Retina (tissue), 1 donor: ENCODE measurements around the gene FBXL19.

Source experiments
- DNase-seq: peaks from one replicate; pipeline ENCODE4 v3.0.0-alpha.2; 2016

Gene FBXL19

DNA sequence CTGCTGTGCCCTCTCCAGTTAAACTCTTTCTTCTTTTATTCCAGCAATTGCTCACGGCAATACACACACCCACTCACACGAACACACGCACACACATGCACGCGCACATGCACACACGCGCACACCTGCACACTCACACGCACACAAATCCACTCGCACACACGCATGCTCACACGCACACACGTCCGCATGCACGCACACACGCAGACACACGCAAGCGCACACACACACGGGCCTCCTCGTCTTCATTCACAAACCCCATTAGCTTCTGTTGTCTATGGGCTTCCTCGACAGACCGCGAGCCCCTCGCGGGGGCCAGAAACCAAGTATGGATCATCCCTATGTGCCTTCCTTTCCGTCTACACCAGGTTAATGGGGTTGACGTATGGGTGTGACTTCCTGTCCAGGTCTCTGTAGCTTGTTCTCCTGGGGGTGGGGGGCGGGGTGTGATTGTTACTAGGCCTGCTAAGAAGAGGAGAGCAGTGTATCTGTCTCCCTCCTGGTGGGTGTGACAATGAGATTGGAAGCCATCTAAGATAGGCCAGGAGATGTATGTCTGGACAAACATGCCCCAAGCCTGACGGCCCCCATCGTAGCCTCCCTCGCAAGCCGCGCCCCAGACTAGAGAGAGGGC lies 27.6 kb upstream of the FBXL19 start:
- DNase-seq, result no peak

DNA sequence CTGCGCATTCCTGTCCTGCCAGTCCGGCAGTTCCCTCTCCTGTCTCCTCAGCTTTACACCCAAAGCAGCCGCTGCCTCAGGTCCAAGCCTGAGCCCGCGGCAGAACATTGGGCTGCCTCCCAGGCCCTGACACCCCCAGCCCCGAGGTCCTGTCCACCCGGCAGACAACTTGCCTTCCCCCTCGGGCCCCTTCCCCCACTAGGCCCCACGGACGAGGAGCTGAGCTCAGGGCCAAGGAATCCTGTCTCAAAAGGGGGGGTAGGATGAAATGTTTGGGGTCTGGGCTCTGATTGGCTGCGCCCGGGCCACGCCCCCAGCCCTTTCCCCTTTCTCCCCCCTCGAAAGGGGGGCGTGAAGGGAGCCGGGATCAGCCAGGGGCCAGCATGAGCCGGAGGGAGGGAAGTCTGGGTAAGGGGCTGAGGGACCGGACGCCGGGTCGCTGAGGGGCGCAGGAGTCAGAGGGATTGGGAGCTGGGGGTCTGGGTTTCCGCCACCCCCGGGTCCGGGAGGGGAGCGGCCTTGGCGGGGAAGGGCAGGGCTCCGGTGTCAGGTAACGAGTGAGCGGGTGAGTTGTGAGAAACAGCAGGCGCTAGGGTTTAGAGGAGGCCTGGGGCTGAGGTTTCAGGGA lies 27.0 kb upstream of the FBXL19 start, which contains the start of gene CTF1:
CTF1 (plus strand) TSS at position 354 of the 628 bp plus-strand sequence; CDS start at position 384, 30 bp downstream.
- peak; percentile 86 for DNase-seq

DNA sequence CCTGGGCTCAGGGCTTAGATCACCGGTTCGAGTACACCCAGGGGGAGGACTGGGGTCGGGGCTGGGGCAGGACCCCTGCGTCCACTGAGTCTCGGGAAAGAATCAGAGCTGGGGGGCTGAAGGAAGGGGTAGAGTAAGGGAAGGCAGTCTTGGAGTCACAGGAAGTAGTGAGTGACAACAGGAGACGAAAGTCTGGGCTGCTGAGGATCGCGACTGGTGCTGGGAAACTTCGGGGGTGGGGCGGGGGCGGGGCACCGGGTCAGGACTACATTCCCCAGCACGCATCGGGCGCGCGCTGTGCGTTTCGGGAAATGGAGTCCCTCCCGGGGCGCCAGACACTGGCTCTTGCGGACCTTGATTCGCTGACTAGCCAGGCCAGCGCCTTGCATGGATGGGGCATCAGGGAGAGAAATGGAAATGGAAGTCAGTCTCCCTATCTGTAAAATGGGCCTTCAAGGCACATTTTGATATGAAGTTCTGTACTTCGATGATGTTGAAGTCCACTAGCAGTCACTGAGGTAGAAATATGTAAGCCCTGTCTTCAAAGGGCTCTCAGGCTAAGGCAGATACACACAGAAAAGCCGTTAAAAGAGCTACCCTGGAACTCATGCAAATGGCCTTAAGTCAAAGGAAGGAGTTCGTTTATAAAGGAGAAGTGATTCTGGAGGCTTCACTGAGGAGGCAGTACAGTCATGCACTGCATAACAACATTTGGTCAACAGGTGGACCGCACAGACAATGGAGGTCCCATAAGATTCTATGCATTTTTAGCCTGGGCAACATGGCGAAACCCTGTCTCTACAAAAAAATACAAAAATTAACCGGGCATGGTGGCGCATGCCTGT lies 26.3 kb upstream of the FBXL19 start:
- DNase-seq, result peak; percentile 89

DNA sequence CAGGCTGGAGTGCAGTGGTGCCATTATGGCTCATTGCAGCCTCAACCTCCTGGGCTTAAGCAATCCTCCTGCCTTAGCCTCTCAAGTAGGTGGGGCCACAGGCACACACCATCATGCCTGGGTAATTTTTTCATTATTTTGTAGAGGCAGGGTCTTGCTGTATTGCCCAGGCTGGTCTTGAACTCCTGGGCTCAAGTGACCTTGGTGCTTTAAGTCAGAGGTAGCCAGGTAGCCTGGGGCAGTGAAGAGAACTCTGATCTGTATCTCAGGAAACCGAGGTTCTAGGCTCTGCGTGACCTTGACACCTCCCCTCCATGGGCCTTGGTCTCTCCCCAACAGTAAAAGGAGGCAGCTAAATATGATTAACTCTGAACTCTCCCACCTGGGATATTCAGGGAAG lies 23.6 kb upstream of the FBXL19 start:
- no peak for DNase-seq

DNA sequence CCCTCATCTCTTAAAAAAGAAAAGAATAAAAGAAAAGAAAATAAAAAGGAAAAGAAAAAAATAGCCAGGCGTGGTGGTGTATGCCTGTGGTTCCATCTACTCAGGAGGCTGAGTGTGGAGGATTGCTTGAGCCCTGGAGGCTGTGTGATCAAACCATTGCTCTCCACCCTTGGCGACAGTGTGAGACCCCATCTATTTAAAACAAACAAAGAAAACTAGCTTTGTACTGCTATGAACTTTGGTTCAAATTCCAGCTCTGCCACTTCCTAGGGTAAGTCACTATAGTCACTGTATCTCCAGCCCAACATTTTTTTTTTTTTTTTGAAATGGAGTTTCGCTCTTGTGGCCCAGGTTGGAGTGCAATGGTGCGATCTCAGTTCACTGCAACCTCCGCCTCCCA lies 22.8 kb upstream of the FBXL19 start:
- DNase-seq, result no peak

DNA sequence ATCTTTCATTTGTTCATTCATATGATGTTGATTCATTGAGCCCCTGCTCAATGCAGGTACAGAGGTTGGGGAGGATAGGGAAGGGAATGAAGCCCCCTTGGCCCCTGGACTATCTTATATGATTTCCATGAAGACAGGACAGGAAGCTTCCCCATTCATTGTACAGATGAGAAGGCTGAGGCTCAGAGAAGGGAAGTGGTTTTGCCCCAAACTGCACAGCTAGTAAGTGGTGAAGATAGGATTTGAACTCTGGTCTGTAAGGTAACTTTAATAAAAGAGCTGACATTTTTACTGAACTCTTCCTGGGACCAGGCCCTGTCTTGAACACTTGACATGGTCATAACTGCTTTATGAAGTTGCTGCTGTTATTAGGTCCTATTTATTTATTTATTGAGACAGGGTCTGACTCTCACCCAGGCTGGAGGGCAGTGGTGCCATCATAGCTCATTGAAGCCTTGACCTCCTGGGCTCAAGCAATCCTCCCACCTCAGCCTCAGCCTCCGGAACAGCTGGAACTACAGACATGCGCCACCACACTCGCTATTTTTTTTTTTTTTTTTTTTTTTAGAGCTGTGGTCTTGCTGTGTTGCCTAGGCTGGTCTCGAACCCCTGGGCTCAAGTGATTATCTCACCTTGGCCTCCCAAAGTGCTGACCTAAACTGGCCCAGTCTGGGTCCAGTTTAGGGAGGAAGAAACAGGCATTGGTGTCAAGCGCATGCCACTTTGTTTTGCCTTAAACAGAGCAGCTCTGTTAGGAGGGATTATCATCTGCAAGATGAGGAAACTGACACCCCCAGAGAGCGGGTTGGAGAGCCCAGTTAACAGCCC lies 22.0 kb upstream of the FBXL19 start:
- DNase-seq, result peak; percentile 64

DNA sequence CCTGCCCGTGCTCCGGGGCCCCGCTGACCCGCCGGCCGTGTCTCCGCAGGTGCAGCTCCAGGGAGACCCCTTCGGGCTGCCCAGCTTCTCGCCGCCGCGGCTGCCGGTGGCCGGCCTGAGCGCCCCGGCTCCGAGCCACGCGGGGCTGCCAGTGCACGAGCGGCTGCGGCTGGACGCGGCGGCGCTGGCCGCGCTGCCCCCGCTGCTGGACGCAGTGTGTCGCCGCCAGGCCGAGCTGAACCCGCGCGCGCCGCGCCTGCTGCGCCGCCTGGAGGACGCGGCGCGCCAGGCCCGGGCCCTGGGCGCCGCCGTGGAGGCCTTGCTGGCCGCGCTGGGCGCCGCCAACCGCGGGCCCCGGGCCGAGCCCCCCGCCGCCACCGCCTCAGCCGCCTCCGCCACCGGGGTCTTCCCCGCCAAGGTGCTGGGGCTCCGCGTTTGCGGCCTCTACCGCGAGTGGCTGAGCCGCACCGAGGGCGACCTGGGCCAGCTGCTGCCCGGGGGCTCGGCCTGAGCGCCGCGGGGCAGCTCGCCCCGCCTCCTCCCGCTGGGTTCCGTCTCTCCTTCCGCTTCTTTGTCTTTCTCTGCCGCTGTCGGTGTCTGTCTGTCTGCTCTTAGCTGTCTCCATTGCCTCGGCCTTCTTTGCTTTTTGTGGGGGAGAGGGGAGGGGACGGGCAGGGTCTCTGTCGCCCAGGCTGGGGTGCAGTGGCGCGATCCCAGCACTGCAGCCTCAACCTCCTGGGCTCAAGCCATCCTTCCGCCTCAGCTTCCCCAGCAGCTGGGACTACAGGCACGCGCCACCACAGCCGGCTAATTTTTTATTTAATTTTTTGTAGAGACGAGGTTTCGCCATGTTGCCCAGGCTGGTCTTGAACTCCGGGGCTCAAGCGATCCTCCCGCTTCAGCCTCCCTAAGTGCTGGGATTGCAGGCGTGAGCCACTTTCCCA lies 21.1 kb upstream of the FBXL19 start:
- DNase-seq, result peak; percentile 81

DNA sequence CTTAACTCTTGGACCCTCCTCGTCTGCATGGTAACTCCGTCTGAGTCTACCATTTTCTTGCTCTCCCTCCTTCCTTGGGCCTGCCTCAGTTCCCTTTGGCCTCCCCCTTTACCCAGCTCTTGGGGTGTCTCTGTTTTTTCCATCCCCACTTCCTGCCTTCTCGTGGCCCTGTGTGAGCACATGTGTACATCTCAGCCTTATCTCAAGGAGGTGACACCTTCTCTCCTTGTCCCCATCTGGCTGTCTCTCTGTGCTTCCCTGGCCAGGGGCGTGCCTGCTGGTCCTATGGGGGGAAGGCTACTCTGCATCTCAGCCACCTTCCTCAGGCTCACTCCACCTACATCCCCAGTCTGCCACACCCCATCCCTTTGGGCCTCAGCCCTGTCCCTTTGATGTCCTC lies 20.4 kb upstream of the FBXL19 start:
- DNase-seq, result no peak

DNA sequence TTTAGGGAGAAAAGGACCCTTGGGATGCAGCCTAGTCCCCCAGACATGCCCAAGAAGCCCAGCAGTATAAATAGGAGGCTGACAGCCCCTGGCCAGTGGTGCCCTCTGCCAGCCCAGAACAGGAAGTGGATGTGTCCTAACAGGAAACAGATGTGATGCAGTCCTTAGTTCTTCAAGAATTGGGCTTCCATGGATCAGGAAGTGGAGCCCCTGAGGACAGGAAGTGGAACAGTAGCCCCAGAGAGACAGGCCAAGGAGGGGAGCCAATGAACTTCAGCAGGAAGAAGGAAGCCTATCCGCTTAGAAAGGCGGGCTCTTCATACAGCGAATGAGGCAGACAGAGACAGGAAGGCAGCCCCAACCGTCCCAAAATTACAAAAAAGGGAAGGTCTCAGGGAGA lies 19.8 kb upstream of the FBXL19 start:
- DNase-seq, result no peak

DNA sequence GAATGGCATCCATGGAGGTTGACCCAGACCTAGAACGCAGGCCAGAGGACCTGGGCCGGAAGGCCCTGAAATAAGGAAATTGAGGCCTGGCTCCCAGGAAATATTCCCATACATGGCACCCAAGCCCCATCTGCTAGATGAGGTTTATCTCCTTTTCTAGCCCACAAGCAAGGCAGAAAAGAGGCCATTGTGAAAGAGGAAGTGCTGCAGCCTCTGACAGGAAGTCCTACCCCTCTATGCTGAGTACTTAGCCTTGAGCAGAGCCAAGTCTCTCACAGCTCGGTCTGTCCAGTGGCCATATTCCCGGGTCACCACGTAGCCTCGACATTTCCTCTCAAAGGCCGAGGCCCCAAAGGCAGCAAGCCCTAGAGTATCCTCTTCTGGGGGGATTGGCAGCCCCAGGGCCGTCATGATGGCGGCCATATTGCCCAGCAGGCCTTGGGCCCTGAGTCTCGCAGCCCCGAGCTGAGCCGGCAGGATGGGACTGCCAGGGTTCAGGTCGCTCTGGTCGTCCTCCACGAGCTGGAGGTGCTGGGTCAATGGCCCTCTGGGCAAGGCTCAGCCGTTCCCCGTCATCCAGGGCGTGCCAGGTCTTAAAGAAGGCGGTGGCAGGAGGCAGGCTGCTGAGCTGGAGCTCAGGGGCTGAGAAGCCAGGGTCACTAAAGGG lies 19.1 kb upstream of the FBXL19 start:
- no peak for DNase-seq

DNA sequence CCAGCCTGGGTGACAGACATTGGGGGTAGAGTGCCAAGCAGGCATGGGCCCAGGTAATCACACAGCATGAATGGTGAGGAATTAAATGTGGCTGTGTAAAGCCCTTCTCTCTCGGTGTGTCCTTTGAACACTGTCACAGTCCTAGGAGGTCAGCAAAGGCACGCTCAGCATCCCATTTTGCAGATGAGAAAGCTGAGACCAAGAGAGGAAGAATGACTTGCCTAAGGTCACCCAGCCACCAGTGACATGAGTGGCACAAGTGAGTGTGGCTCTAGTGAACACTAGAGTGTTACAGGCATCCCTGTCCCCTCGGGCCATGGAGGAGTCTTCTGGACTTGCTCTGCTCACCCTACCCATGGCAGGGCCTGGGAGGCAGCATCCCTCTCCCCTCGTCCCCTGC lies 16.3 kb upstream of the FBXL19 start:
- DNase-seq, result no peak

DNA sequence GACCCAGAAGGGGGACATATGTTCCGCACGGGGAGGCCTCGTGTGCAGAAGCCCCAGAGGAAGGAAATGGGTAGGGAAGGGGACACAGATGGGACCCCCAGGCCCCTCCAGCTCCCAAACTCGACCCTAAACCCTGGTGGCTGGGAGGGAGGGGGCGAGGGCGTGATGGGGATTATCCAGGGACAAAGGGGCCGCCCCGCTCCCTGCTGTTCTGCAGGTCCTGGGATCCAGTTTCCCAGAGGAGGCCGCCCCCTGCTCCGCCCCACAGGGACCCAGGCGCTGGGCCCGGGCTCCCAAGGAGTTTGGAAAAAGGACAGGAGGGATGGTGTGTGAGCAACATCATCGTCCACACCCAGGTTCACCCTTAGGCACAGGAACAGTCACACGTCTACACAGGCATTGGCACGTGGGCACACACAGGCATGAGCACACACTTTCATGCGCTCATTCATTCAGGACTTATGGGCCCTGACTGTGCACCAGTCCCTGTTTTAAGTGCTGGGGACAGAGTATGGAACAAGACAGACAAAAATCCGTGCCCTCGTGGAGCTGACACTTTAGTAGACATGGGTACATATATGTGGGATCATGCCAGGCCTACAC lies 12.8 kb upstream of the FBXL19 start:
- no peak for DNase-seq

DNA sequence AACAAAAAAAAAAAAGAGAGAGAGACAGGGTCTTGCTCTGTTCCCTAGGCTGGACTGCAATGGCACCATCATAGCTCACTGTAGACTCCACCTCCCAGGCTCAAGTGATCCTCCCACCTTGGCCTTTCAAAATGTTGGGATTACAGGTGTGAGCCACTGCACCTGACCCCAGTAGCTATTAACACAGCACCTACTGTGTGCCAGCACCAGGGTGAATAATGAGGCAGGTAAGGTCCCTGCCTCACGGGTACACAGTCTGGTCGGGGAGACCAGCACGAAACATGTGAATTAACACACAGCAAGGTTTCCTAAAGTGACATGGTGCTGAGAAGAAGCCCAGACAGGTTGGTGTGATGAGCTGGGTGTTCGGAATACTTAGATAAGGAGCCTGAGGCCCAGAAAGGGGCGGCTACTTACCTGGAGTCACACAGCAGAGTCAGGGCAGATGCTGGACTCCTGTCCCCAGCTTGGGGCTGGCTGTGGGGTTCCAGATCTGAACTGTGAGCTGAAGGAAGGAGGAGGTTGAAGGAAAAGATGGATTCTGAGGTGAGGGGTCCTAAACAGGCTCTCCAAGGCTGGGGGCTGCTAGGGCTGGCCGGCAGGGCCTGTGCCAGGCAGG lies 10.5 kb upstream of the FBXL19 start:
- no peak for DNase-seq

DNA sequence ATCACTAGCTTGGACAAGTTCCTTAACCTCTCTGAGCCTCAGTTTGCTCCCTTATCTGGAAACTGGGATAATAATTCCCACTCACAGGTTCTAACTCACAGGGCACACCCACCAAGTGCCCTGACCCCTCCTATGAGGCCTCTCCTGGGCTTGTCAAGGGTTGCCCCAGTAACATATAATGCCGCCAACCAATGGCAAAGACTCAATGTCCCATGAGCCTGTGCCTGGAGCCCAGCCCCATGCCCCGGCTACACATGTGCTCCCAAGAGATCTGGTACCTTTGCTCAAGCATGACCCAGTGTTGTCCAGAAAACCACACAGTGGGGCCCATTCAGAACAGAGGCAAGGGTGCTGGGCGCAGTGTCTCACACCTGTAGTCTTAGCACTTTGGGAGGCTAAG lies 8.5 kb upstream of the FBXL19 start:
- DNase-seq, result no peak

DNA sequence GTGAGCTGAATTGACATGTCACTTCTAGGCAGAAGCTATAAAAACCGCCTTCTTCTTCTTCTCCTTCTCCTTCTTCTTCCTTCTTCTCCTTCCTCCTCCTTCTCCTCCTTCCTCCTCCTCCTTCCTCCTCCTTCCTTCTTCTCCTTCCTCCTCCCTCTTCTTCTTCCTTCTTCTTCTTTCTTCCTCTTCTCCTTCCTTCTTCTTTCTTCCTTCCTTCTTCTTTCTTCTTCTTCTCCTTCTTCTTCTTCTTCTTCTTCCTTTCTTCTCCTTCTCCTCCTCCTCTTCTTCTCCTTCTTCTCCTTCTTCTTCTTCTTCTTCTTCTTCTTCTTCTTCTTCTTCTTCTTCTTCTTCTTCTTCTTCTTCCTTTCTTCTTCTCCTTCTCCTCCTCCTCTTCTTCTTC lies 4.8 kb upstream of the FBXL19 start:
- no peak for DNase-seq

DNA sequence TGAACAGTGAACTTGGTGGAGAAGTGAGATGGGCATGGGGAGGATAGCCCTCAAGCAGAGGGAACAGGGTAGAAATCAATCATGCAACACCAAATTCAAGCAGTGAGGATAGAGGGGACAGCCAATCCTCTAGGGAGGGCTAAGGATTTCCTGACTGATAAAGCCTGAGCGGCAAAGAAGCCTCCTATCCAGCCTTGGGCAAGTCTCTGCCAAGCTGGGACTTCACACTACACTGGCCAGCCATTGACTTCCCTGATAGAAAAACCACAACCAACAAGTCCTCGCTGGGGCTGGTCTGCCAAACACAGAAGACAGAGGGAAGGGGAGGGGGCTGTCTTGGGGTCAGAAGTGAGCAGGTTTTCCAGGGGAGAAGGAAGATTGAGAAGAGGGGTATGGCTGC lies 2.5 kb upstream of the FBXL19 start:
- DNase-seq, result no peak

DNA sequence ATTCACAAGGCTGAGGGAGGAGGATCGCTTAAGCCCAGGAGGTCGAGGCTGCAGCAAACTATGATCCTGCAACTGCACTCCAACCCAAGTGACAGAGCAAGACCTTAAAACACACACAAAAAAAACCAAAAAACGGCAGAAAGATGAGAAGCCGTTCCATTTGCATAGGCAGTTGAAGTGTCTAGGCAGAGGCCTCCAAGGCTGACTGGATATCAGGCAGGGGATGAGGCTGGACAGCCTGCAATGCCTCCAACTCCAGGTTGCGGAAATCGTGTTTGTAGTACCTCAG lies 2.0 kb upstream of the FBXL19 start:
- no peak for DNase-seq

DNA sequence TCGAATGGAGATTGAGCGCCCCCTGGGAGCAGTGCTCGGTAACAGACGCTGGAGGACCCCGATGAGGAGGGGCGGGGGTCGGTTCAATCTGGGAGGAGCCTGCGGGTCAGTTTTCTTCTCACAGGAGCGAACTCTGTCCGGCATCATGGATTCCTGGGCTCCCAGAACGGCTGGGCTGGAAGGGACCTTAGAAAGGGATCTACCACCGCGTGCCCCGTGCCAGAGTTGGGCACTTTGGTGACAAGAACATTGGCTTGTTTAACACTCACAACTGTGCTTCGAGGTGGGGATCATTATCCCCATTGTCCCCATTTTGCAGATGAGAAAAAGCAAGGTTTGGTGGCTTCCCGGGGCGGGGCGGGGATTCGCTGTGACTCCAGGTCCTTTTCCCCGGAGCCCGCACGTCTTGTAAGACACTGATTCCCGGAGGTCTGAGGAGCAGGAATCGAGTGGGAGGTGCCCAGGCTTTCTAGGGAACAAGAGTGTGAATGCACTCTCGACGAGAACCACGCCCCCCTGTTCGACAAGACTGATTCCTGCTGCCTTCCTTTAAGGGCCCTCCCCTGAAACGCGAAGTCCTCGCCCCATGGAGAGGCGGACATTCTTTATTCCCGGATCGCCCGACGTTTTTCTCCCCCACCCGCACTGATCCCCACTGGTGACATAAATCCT lies 1.5 kb upstream of the FBXL19 start:
- peak; percentile 97 for DNase-seq

DNA sequence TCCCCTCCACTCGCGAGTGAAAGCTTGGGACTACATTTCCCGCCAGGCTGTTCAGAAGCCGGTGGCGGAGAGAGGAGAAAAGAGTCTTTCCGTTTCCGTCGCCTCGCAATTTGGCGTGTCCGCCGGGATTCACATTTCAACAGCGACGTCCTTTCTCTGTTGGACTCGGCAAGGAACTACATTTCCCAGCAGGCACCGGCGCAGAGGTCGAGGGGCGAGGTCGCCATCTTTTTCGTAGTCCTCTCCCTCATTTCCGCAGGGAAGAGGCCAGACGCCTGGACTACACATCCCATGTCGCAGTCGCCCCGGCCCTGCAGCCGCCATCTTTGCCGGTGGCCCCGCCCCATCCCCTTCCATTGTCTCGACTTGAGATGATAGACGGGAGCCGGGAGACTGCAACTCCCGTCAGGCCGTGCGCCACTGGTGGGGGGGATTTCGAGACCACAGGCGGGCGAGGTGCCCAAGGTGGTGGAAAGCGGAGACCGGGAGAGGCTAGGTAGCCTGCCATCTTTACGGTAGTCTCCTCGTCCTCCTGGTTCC lies 882 bp upstream of the FBXL19 start:
- DNase-seq, result peak; percentile 99
